Karpas-422 (cell line): Measurements from ENCODE around the gene EEF1AKMT4. TPM values are rescaled to one million over a fixed set of nuclear protein-coding genes. Genes with fewer than 3 reads are reported as not detected.
A peak's percentile ranks its signal among the peaks of the same experiment; 100 is the strongest.

Experiments used
- DNase-seq: peaks from one replicate; pipeline ENCODE4 v3.0.0-alpha.2; 2015
- H2AFZ ChIP-seq: fragments of 200-600 bp; sonication (generic); 2 replicates; pipeline ENCODE4 v1.6.1; 2014; ENCODE audit warnings: antibody characterized with exemption, low read length, mixed read lengths
- H3K27ac ChIP-seq: fragments of 200-600 bp; sonication (generic); 2 replicates; pipeline ENCODE4 v1.5.1; 2014; ENCODE audit warnings: mild to moderate bottlenecking, low read length, moderate library complexity
- H3K27me3 ChIP-seq: fragments of 200-600 bp; sonication (generic); 2 replicates; pipeline ENCODE4 v1.6.1; 2014; ENCODE audit warnings: low read length, mixed read lengths
- H3K36me3 ChIP-seq: fragments of 200-600 bp; sonication (generic); 2 replicates; pipeline ENCODE4 v1.6.1; 2014; ENCODE audit warnings: low read length, mixed read lengths; ENCODE audit not compliant: insufficient read depth
- H3K4me1 ChIP-seq: fragments of 200-600 bp; sonication (generic); 2 replicates; pipeline ENCODE4 v1.6.1; 2014; ENCODE audit warnings: mild to moderate bottlenecking, low read length, mixed read lengths
- H3K4me2 ChIP-seq: fragments of 200-600 bp; sonication (generic); 2 replicates; pipeline ENCODE4 v1.6.1; 2014; ENCODE audit warnings: low read length, low read depth, mild to moderate bottlenecking; ENCODE audit not compliant: poor library complexity, severe bottlenecking
- H3K4me3 ChIP-seq: fragments of 200-600 bp; sonication (generic); 2 replicates; pipeline ENCODE4 v1.5.1; 2014; ENCODE audit warnings: mild to moderate bottlenecking, antibody characterized with exemption, low read length, mixed read lengths
- H3K79me2 ChIP-seq: fragments of 200-600 bp; sonication (generic); 2 replicates; pipeline ENCODE4 v1.6.1; 2014; ENCODE audit warnings: mild to moderate bottlenecking, low read length, mixed read lengths
- H3K9ac ChIP-seq: fragments of 200-600 bp; sonication (generic); 2 replicates; pipeline ENCODE4 v1.6.0; 2014; ENCODE audit warnings: low read length
- H3K9me2 ChIP-seq: fragments of 200-600 bp; sonication (generic), shearing (Covaris generic); replicated peaks from 2 replicates; pipeline ENCODE4 v1.6.0; 2014; ENCODE audit warnings: mild to moderate bottlenecking, low read length, moderate library complexity; ENCODE audit not compliant: insufficient read depth
- H3K9me3 ChIP-seq: fragments of 300-700, 200-600 bp; sonication (generic); 2 replicates; pipeline ENCODE4 v1.6.1; 2014; ENCODE audit warnings: low read length, mixed read lengths
- H4K20me1 ChIP-seq: fragments of 200-600 bp; sonication (generic); 2 replicates; pipeline ENCODE4 v1.6.1; 2014; ENCODE audit warnings: mild to moderate bottlenecking, antibody characterized with exemption, low read length, low read depth; ENCODE audit not compliant: insufficient read depth
- small RNA-seq: library from RNA; depleted of rRNA; stranded (forward); fragments of <200 nt; gene quantifications from one replicate; pipeline ENCODE3, GENCODE V24; 2014
- total RNA-seq: library from RNA; depleted of rRNA; stranded (reverse); fragments of >200 nt; shearing (Covaris generic); gene quantifications from 2 replicates; pipeline ENCODE4 v1.2.3, GENCODE V29; 2014; ENCODE audit warnings: low replicate concordance; rRNA removed

The EEF1AKMT4 gene
- total RNA-seq, 1 experiment from 2014 or later = 30.3 TPM

GRCh38 chr3:184305577-184305976 lies 56.1 kb downstream of the EEF1AKMT4 start:
- H3K4me2 ChIP-seq = no peak overlapping the region
- no peak overlapping the region for H3K4me3 ChIP-seq
- no peaks in the 10 kb centered on the region for H3K9me3 ChIP-seq
- no peak overlapping the region for H3K27ac ChIP-seq
- peak; percentile 62 for DNase-seq
- H3K4me1 ChIP-seq = peaks cover 3% of the 10 kb centered on the region
- no peak overlapping the region for H2AFZ ChIP-seq
- H3K9ac ChIP-seq = no peak overlapping the region
- peaks cover 69% of the 10 kb centered on the region for H3K36me3 ChIP-seq
- H3K27me3 ChIP-seq = no peaks in the 10 kb centered on the region
- no peaks in the 10 kb centered on the region for H4K20me1 ChIP-seq
- no peaks in the 10 kb centered on the region for H3K9me2 ChIP-seq
- H3K79me2 ChIP-seq = peaks cover 21% of the 10 kb centered on the region

- Histone ChIP-seq H3K9ac (no peak overlapping the region), H3K4me1 (no peaks in the 10 kb centered on the region), H3K4me3 (no peak overlapping the region), H3K79me2 (peaks cover 13% of the 10 kb centered on the region), H3K36me3 (peaks cover 63% of the 10 kb centered on the region), H4K20me1 (no peaks in the 10 kb centered on the region), H3K9me2 (no peaks in the 10 kb centered on the region), H3K27me3 (no peaks in the 10 kb centered on the region), H3K9me3 (no peaks in the 10 kb centered on the region), H2AFZ (no peak overlapping the region), H3K27ac (no peak overlapping the region), H3K4me2 (no peak overlapping the region)
- DNase-seq = no peak
These were observed 57.0 kb downstream of the EEF1AKMT4 start for GRCh38 chr3:184306341-184306972.

GRCh38 chr3:184307915-184308314 lies 58.4 kb downstream of the EEF1AKMT4 start:
- Histone ChIP-seq H3K4me1 (no peaks in the 10 kb centered on the region), H3K4me2 (no peak overlapping the region), H3K27ac (no peak overlapping the region), H2AFZ (no peak overlapping the region), H4K20me1 (no peaks in the 10 kb centered on the region), H3K9ac (no peak overlapping the region), H3K27me3 (no peaks in the 10 kb centered on the region), H3K9me2 (no peaks in the 10 kb centered on the region), H3K36me3 (peaks cover 49% of the 10 kb centered on the region), H3K79me2 (peaks cover 5% of the 10 kb centered on the region), H3K9me3 (no peaks in the 10 kb centered on the region), H3K4me3 (no peak overlapping the region)
- DNase-seq = no peak

Small RNA genes within 50 kb of the gene (small RNA-seq; reads per million reads assigned to genes)
- gene MIR1224 = not detected

Other genes with a start within 250 kb of the EEF1AKMT4 start
- 79.9 and 86.5 TPM in 2 replicates for gene ABCC5, start 231.8 kb upstream of the EEF1AKMT4 start, total RNA-seq
- not detected in 2 replicates for gene HTR3D, start 217.9 kb upstream of the EEF1AKMT4 start, total RNA-seq
- gene HTR3C, start 196.6 kb upstream of the EEF1AKMT4 start, total RNA-seq = not detected in 2 replicates
- not detected in 2 replicates for gene HTR3E, start 152.6 kb upstream of the EEF1AKMT4 start, total RNA-seq
- gene EIF2B5, start 114.3 kb upstream of the EEF1AKMT4 start, total RNA-seq = 59.4 and 68.4 TPM in 2 replicates
- 62.1 and 106 TPM in 2 replicates for gene DVL3, start 94.3 kb upstream of the EEF1AKMT4 start, total RNA-seq
- 212 and 265 TPM in 2 replicates for gene AP2M1, start 74.8 kb upstream of the EEF1AKMT4 start, total RNA-seq
- 61.6 and 62.9 TPM in 2 replicates for gene ABCF3, start 63.5 kb upstream of the EEF1AKMT4 start, total RNA-seq
- gene VWA5B2, start 20.1 kb upstream of the EEF1AKMT4 start, total RNA-seq = not detected in 2 replicates
- 80.1 and 108 TPM in 2 replicates for gene ALG3, start 710 bp upstream of the EEF1AKMT4 start, total RNA-seq
- 5.0 and 9.5 TPM in 2 replicates for gene CAMK2N2, start 11.9 kb downstream of the EEF1AKMT4 start, total RNA-seq
- gene ECE2, start 26.4 kb downstream of the EEF1AKMT4 start, total RNA-seq = 0.15 TPM in 1 of 2 replicates, not detected in the other
- gene PSMD2, start 49.6 kb downstream of the EEF1AKMT4 start, total RNA-seq = 235 and 301 TPM in 2 replicates
- 177 and 369 TPM in 2 replicates for gene EIF4G1, start 64.9 kb downstream of the EEF1AKMT4 start, total RNA-seq
- 23.0 and 26.1 TPM in 2 replicates for gene FAM131A, start 87.9 kb downstream of the EEF1AKMT4 start, total RNA-seq
- gene CLCN2, start 111.9 kb downstream of the EEF1AKMT4 start, total RNA-seq = 4.4 and 8.8 TPM in 2 replicates
- gene POLR2H, start 112.0 kb downstream of the EEF1AKMT4 start, total RNA-seq = 165 and 169 TPM in 2 replicates
- gene THPO, start 128.5 kb downstream of the EEF1AKMT4 start, total RNA-seq = 6.6 and 12.5 TPM in 2 replicates
- gene CHRD, start 130.4 kb downstream of the EEF1AKMT4 start, total RNA-seq = 17.7 and 52.9 TPM in 2 replicates